ENCODE data around the gene KLK11.

Gene KLK11

DNA sequence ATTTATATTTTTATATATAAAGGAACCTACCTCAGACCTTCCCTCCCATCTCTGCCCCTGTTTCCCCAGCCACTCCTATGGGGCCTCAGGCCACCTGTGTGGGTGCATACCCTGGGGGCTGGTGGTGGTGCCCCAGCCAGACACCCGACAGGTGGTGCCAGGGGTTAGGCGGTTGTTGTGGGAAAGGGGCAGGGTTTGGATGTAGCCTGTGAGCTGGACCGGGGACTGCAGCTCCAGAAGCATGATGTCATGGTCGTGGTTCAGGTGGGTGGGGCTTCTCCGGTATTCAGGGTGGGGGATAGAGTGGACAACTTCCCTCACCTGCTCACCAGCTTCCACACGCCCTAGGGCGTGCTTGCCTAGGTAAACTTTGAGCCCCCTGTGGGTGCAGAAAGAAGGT, 33.3 kb upstream of the KLK11 start:
- DNase-seq (ENCODE audit: low read depth, low spot score) = no peak
- ChIA-PET CTCF (no interaction called here), POLR2A (no interaction called here)
- no peak overlapping the region for H3K4me3 ChIP-seq (ENCODE audit: low read depth, low read length)
- TF ChIP-seq, protein P1, sequence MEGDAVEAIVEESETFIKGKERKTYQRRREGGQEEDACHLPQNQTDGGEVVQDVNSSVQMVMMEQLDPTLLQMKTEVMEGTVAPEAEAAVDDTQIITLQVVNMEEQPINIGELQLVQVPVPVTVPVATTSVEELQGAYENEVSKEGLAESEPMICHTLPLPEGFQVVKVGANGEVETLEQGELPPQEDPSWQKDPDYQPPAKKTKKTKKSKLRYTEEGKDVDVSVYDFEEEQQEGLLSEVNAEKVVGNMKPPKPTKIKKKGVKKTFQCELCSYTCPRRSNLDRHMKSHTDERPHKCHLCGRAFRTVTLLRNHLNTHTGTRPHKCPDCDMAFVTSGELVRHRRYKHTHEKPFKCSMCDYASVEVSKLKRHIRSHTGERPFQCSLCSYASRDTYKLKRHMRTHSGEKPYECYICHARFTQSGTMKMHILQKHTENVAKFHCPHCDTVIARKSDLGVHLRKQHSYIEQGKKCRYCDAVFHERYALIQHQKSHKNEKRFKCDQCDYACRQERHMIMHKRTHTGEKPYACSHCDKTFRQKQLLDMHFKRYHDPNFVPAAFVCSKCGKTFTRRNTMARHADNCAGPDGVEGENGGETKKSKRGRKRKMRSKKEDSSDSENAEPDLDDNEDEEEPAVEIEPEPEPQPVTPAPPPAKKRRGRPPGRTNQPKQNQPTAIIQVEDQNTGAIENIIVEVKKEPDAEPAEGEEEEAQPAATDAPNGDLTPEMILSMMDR (IDR thresholded peaks at IDR 0.05; ENCODE audit: insufficient read depth, low read length, missing control alignments) = no peak

DNA sequence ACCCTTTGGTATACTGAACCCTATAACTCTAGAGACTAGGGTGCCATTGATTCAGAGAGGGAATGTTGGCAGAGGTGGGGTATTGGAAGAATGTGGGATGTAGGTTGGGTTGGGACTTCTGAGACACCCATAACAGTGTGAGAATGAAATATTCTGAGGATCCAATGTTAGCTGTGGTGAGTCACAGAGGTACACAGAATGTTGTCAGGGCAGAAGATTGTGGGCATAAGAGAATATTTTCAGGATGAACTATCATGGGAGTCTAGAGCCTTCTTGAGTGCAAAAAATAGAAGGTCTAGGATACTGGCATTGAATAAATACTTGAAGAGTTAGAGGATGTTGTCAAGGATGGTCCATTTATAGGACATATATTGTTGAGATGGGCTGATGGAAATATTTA, 29.4 kb upstream of the KLK11 start:
- POLR2A ChIA-PET = no interaction called here
- TF ChIP-seq, protein P1 (IDR thresholded peaks at IDR 0.05; ENCODE audit: insufficient read depth, low read length, missing control alignments) = no peak
- H3K4me3 ChIP-seq (ENCODE audit: low read depth, low read length) = no peak overlapping the region
- DNase-seq (ENCODE audit: low read depth, low spot score) = no peak
- CTCF ChIA-PET = no interaction called here

- TF ChIP-seq, protein P1 (IDR thresholded peaks at IDR 0.05; ENCODE audit: insufficient read depth, low read length, missing control alignments) = no peak
- ChIA-PET POLR2A (no interaction called here), CTCF (interaction anchor here (1.2 kb wide), 1 partner anchor 50 kb away, joined by 4 read pairs; no protein-coding TSS in a partner anchor)
- no peak for DNase-seq (ENCODE audit: low read depth, low spot score)
- no peak overlapping the region for H3K4me3 ChIP-seq (ENCODE audit: low read depth, low read length)
These were observed 20.6 kb upstream of the KLK11 start for GRCh38 chr19:51047031-51047335.

- TF ChIP-seq, protein P1 (IDR thresholded peaks at IDR 0.05; ENCODE audit: insufficient read depth, low read length, missing control alignments) = no peak
- ChIA-PET POLR2A (no interaction called here), CTCF (interaction anchor here (2.2 kb wide), 1 partner anchor 23 kb away, joined by 7 read pairs; no protein-coding TSS in a partner anchor)
These were observed 17.9 kb upstream of the KLK11 start for GRCh38 chr19:51044327-51044726.

GRCh38 chr19:51043497-51043896, 17.1 kb upstream of the KLK11 start:
- CTCF ChIA-PET = interaction anchor here (1.0 kb wide), 1 partner anchor 22 kb away, joined by 3 read pairs; no protein-coding TSS in a partner anchor
- no peak overlapping the region for H3K4me3 ChIP-seq (ENCODE audit: low read depth, low read length)
- POLR2A ChIA-PET = no interaction called here
- TF ChIP-seq, protein P1 (IDR thresholded peaks at IDR 0.05; ENCODE audit: insufficient read depth, low read length, missing control alignments) = no peak
- DNase-seq (ENCODE audit: low read depth, low spot score) = no peak

More at GRCh38 chr19:51044327-51044726, 17.9 kb upstream of the KLK11 start:
- DNase-seq (ENCODE audit: low read depth, low spot score) = no peak
- H3K4me3 ChIP-seq (ENCODE audit: low read depth, low read length) = no peak overlapping the region

GRCh38 chr19:51040151-51040550, 13.7 kb upstream of the KLK11 start:
- POLR2A ChIA-PET = no interaction called here
- H3K4me3 ChIP-seq (ENCODE audit: low read depth, low read length) = no peak overlapping the region
- DNase-seq (ENCODE audit: low read depth, low spot score) = no peak
- TF ChIP-seq, protein P1 (IDR thresholded peaks at IDR 0.05; ENCODE audit: insufficient read depth, low read length, missing control alignments) = no peak
- CTCF ChIA-PET = interaction anchor here (1.0 kb wide), 1 partner anchor 23 kb away, joined by 3 read pairs; no protein-coding TSS in a partner anchor
